Stimulated activated CD4-positive, alpha-beta T cell treated with anti-CD3 and anti-CD28 coated beads, Interleukin-4, amount 100 ng/mL, for 24 hours (primary cell): ENCODE results near the gene LIF.
"Not testable (repeated sequence)": the region's sequence is repeated elsewhere in the genome, so short reads cannot be mapped to it uniquely, and the experiment has no call there.

Experiments
- DNase-seq: peaks from one replicate; pipeline ENCODE4 v3.0.0-alpha.2; 2020

Gene LIF

GRCh38 chr22:30240541-30241417, 5.8 kb downstream of the LIF start:
- DNase-seq: no peak

DNA sequence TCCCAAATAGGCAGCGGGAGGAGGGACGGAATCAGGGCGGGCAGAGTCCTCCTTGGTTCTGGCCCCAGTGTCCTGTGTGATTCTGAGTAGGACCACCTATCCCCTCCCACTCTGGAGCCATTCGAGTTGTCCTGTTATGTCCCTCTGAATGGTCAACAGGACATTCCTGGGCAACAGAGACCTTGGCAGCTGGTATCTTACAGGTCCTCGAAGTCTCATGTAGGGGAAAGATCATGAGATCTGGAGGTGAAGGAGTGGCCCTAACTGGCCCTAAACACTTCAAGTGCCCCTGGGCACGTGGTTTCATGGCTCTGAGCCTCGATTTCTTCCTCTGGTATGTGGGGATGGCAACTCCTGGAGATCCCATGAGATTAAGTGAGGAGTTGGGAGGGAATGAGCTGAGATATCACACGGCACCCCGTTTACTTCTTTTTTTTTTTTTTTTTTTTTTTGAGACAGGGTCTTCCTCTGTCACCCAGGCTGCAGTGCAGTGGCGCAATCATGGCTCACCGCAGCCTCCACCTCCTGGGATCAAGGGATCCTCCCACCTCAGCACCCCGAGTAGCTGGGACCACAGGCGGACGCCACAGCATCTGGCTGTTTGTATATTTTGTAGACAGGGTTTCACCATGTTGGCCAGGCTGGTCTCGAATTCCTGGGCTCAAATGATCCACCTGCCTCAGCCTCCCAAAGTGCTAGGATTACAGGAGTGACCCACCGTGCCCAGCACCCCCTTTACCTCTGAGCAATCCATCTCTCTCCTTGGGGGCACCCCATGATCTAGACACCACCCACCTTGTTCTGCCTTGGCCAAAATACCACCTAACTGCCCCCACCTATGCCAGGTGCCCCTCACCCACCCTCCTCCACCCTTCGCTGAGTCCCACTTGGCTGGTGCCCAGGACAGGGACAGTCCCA, 6.8 kb downstream of the LIF start:
- DNase-seq: no peak

GRCh38 chr22:30238661-30239487, 7.7 kb downstream of the LIF start:
- no peak for DNase-seq

- no peak for DNase-seq
These were observed 8.4 kb downstream of the LIF start for GRCh38 chr22:30238136-30238535.

DNA sequence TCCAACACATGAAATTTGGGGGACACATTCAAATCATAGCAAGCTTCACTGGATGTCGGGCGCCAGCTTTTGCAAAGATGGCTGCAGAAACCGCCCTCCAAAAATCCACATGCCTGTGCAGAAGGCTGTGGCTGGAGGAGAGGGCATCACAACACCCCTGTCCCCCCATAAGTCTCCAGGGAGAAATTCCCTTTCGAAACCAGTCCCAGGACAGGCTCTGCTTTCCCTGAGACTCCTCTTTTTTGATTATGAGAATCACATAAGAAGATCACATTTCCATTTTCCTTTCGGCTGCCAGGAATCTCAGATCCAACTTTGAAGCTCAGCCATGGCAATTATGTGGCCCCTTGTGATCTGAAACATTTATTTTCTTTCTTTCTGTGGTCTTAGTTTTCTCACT, 9.7 kb downstream of the LIF start:
- DNase-seq: no peak

GRCh38 chr22:30235687-30236170, 10.8 kb downstream of the LIF start:
- DNase-seq: no peak

- DNase-seq: no peak
These were observed 11.6 kb downstream of the LIF start for GRCh38 chr22:30234786-30235470.

- DNase-seq: not testable (repeated sequence)
These were observed 12.2 kb downstream of the LIF start for GRCh38 chr22:30234325-30234724.

GRCh38 chr22:30233582-30233981, 13.0 kb downstream of the LIF start:
- no peak for DNase-seq

DNA sequence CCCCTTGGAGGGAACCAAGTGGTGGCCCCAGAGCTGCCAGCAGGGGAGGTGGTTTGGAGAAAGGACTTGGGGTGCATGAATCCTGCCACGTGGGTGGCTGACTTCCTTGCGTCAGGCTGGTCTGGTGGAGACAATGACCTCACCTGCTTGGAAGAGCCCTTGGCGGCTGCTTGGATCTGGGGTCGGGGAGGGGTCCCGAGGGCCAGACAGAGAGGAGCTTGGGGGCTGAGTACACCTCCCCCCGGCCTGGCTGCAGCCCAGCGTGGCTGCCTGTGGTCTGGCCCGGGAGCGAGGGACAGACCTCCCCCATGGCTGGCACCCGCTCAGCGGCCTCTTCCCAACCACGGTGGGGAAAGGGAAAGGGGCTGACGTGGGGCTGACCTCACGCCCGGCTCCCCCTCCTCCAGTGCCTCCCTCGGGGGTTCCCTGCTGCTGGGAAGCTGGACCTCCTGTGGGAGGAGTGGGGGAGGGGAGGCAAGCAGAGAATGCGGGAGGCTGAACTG, 13.8 kb downstream of the LIF start:
- DNase-seq: no peak

DNA sequence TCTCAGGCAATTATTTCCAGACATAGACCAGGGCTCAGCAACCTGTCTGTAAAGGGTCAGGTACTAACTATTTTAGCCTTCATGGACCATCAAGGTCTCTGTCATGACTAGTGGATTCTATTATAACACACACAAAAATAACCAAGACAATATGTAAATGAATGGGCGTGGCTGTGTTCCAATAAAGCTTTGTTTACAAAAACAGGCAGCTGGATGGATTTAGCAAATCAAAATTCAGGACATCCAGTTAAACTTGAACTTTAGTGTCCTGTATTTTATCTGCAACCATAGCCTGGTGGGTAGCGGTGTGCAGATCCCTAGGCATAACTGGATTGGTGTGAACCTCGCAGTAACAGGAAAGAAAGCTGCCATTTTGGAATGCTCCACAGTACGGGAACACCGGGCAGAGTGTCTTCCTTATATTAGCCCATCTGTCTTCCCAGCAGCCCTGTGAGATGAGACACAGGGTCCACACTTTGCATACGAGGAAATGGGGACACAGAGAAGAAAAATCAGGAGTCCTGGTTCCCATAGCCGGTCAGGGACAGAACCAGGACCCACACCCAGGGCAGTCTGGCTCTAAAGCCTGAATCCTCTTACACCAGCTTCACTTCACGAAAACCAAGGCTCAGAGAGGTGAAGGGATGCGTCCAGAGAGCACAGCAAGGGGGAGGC, 15.6 kb downstream of the LIF start:
- no peak for DNase-seq

- no peak for DNase-seq
These were observed 16.2 kb downstream of the LIF start for GRCh38 chr22:30230330-30230729.

GRCh38 chr22:30228509-30229359, 17.8 kb downstream of the LIF start:
- DNase-seq: no peak

DNA sequence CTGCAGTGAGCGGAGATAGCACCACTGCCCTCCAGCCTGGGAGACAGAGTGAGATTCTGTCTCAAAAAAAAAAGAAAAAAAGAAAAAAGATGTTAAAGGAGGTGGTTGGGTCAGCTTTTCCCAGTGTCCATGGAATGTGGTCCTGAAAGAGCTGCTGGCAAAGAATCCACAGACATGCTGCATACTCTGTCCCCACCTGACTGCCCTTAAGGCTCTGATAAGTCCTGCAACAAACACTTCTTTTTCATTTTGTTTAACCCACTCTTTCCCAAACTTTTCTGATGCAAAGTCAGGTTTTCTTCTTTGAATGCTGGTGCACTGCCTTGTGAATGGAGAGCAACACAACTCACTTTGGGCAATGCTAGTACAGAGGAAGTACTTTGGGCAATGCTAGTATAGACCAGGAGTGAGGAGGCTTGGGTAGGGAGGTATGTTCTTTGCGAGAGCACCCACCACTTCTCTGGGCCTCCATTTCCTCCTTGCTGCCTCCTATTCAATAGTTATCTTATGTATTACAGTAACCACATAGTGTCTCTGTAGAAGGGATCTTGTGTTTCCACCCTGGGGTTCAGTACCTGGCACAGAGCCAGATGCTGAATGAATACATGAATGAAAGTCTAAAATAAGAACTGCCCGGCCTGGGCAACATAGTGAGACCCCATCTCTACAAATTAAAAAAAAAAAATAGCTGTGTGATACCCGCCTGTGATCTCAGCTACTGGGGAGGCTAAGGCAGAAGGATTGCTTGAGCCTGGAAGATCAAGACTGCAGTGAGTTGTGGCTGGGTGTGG, 18.9 kb downstream of the LIF start:
- no peak for DNase-seq

GRCh38 chr22:30226192-30226832, 20.2 kb downstream of the LIF start:
- DNase-seq: no peak

DNA sequence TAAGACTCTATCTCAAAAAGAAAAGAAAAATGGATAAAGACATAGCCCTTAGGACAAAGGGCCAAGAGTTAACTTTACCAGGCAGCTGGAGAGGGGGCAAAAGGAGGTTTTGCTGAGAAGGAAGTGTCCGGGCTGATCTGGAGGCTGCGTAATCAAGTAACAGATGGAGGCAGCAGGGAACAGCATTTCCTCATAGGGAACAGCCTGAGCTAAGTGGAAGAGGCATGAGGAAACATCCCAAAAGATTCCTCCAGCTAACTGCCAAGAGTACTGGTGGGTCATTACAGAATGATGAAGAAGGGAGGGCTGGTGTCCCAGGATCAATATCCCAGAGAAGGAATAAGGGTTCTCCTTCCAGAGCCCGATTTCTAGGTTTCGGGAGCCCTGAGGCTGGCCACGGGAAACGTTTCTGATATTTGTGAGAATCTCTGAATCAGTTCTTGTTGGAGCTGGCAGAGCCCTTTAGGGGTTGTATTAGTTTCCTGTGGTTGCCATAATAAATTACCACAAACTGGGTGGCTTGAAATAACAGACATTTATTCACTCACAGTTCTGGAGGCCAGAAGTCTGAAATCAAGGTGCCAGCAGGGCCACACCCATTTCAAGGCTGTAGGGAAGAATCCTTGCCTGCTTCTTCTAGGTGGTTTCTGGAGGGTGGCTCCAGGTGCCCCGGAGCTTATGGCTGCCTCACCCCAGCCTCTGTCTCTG, 21.2 kb downstream of the LIF start:
- no peak for DNase-seq

DNA sequence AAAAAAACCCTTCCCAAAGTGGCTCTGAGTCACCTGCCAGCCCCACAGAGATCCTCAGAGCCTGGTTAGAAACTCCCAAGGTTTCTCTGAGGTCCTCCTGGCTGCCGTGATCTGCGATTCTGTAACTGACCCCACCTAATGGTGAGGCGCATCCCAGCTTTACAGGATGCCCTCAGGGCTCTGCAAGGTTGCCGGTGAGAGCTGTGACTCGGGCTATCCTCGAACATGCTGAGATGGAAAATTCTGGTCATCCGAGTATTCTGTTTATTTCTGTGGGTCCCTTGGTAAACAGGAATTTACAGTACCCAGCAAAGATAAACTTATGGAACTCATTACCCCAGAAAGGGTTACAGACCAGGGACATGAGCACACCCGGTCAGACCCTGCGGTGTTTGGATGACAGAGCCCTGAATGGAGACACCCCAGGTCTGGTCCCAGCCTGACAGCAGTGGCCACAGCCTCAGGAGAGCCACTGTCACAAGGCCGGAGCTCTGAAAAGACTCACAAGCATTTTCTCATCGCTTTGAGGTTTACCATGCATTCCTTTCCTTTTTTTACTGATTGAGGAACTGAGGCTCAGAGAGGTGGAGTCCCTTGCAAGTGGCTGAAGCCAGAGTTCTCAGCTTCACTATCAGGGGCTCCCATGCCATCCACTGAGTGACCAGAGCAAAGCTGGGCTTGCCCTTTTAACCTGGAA, 22.2 kb downstream of the LIF start:
- no peak for DNase-seq

GRCh38 chr22:30223303-30223702, 23.3 kb downstream of the LIF start:
- no peak for DNase-seq
